B cell (primary cell): Measurements from ENCODE around the gene RAB43.

Source experiments
- CTCF ChIP-seq: fragments of 200-600 bp; IDR thresholded peaks from one replicate; pipeline ENCODE4 v1.8.0; 2022; ENCODE audit warnings: antibody characterized with exemption, mild to moderate bottlenecking
- EZH2 ChIP-seq: IDR thresholded peaks from 2 replicates; pipeline ENCODE4 v1.6.1; 2012; ENCODE audit warnings: borderline replicate concordance, low read depth, mild to moderate bottlenecking, moderate library complexity, low read length; ENCODE audit not compliant: insufficient read depth, poor library complexity, severe bottlenecking

- TF ChIP-seq CTCF: no peak
- TF ChIP-seq EZH2: no peak
Observed at GRCh38 chr3:129116482-129116946, 5.1 kb downstream of the RAB43 start.
